Erythroblast (primary cell): ENCODE results near the gene CASP3.

Source experiments
- DNase-seq, 2 experiments: peaks; one replicate each; lab custom pipeline; 2025; lab: John Stamatoyannopoulos, UW
- GATA1 ChIP-seq: IDR thresholded peaks from 2 replicates; pipeline ENCODE4 v1.6.1; 2011; ENCODE audit warnings: low read depth, mild to moderate bottlenecking, control low read depth, low read length, moderate library complexity
- POLR2A ChIP-seq: IDR thresholded peaks from 2 replicates; pipeline ENCODE4 v1.6.1; 2011; ENCODE audit warnings: mild to moderate bottlenecking, low read length

Gene CASP3

DNA sequence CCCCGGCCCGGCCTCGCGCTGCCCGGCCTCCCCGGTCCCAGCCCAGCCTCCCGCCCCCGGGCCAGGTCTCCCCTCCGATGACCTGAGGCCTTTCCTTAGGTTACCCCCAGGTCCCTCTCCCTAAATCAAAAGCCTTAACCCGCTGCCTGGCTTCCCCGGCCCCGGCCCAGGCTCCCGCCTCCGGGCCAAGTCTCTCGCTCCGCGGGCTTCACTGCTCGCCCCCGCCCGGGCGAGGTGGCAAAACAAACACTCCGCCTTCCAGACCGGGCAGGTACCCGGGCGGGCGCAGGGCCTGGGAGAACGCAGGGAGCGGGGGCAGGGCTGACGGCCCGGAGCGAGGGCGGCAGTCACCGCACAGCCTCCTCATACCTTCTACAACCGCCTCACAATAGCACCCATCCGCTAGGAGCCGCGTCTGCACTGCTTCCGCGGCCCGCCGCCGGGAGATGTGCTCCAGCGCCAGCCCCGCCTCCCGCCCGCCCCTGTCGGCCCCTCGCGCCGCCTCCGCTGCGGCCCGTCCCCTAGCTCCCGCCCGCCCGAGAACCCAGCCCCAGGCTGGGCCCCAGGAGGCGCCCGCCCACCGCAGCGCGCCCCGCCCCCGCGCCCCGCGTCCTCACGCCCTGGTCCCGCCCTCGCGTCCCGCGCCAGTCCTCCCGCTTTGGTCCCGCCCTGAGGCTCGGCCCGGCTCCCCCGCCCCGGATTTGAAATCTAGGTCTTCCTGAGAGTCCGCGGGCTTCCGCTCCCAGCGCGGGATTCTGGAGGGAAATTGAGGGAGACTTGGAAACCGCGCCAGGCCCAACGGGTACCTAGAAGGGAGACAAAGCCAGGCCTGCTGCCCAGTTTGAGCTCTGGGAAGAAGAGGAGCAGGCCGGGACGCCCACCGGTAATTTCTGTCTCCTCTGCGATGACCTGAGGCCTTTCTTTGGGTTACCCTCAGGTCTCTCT, at the start of gene CASP3, which contains the start of gene PRIMPOL:
CASP3 (minus strand) TSS at position 422 of the 945 bp plus-strand sequence. CDS start 10,994 bp downstream, outside the sequence.
PRIMPOL (plus strand) TSS at position 713 of the 945 bp plus-strand sequence. CDS start 7,403 bp downstream, outside the sequence.
- peak; percentile 96 to 98 for DNase-seq
- TF ChIP-seq POLR2A (peak; percentile 72), GATA1 (no peak)

DNA sequence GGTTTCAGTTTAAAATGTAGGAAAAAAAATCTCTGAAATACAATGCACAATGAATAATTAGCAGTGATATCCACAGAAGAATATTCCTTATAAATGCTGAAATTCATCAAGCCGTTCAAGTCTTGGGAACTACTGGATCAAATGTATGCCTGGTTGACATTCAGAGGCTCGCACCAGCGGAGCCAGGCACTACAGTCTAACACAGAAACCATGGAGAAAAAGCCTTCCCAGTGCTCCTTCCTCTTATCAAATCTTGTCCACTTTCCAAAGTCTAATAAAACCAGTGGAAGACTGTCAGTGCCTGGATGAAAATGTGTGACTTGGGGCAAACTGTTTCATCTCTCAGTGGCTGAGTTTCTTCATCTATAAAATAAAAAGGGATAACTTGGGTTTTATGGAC, 48.7 kb upstream of the CASP3 start:
- no peak for DNase-seq
- no peak for TF ChIP-seq GATA1
- no peak for TF ChIP-seq POLR2A

DNA sequence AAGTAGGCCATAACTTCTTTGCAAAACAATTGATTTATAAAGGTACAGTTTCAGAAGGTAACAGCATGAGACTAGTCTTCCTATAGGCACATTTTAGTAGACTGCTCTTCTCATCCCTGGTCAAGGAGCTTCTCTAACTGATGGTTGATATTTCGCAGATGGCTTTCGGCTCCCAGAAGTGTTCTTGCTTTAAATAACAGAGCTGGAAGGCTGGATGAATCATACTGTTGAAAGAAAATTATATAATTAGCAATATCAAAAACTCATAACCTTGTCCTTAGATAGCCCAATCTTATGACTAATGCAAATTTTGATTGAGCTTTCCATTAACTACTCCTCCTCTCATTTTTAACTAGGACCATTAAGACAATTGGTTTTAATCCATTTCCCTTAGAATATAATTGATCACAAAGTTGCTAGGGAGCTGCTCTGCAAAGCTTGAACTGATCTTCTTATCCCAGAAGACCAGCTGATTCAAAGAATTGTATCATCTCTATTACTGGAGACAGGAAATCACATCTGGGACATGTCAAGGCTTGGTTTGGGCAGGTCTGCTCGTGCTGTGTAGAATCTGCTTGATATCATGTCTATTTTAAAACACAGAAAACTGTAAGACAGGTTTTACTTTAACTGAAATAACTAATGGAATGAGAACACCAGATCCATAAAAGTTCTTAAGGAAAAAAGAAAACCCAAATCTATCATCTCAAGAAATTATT, 46.1 kb upstream of the CASP3 start:
- no peak for DNase-seq
- TF ChIP-seq GATA1 (no peak), POLR2A (no peak)

DNA sequence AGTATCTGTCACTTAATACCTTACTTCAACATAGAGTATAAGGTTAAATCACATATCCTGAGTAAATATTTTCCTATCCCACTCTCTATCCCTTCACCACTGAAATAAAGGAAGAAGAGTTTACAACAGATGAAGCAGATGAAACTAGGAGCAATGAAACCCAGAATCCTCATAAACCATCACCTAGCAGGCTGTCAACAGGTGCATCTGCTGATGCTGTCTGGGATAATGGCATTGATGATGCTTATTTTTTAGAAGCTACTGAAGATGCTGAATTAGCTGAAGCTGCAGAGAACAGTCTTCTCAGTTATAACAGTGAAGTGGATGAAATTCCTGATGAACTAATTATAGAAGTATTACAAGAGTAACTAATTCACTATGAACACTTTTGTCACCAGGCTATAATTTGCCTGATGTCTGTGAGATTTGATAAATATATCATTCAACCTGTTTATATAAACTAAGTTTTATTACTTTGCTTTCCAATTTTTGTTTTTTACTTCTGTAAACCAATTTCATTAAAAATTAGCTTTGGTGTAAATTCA, 45.2 kb upstream of the CASP3 start:
- no peak for TF ChIP-seq GATA1
- no peak for TF ChIP-seq POLR2A
- DNase-seq = no peak

DNA sequence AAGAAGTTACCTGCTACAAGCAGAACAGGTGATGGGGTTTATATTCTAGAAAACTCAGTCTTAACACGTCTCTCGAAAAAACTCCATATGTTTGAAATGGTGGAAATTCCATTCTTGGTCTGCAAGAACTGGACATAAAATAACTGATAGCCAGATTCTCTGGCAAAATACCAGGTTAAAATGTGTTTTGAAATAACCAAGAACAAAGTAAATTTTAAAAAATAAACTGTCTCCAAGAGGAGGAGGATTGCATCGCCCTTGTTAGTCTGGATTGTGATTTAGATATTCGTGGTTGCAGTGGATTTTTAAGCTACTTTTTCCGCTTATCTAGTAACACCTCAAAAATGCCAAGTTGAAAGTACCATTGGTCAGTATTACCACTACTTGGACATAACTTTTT, 43.8 kb upstream of the CASP3 start:
- no peak for TF ChIP-seq POLR2A
- no peak for TF ChIP-seq GATA1
- no peak for DNase-seq

DNA sequence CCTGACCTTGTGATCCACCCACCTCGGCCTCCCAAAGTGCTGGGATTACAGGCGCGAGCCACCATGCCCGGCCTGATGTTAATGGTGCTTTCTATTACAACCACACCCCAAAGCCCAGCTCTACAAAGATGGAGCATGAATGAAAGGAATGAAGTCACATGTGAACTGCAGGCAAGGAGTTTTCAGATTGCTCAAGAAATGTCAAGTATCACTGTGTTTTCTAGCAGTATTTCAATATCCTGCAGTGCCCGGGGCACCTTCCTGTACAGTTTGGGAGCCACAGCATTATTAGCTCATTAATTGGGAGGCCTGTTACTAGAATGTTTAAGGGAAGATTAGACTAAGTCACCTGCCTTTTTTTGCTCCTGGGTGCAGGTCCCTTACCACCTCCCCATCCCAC, 40.4 kb upstream of the CASP3 start:
- no peak for TF ChIP-seq POLR2A
- no peak for TF ChIP-seq GATA1
- DNase-seq = no peak

DNA sequence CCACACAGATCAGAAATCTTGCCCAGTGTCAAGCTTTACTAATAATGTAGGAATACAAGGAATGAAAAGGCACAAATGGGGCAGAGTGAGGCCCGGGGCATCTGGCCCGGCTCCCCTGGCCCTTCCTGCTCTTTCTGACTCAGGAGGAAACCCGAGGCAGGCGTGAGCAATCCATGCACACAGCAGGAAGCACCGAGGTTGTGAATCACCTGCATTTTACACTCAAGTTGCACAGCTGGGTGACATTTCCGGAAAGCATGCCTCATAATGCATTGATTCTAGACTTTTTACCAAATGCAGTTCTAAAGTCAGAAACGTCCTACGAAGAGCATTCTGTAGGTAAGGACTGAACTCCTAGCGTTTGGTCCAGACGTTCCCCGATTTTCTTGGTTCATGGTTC, 39.2 kb upstream of the CASP3 start:
- TF ChIP-seq POLR2A (no peak), GATA1 (no peak)
- no peak for DNase-seq

DNA sequence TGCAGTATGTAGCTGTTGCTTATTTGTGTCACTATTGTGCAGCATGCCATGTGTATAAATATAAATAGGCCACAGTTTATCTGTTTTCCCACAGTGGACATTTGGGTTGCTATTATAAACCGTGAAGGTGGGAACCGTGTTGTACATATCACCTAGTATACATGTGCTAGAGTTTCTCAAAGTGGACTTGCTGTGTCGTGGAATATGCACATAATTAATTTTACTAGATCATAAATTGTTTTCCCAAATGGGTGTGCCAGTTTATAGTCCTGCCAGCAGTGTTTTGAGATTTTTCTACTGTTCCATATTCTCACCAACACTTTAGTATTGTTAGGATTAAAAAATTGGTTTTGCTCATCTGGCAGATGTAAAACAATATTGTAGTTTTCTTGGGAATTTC, 38.8 kb upstream of the CASP3 start:
- no peak for DNase-seq

DNA sequence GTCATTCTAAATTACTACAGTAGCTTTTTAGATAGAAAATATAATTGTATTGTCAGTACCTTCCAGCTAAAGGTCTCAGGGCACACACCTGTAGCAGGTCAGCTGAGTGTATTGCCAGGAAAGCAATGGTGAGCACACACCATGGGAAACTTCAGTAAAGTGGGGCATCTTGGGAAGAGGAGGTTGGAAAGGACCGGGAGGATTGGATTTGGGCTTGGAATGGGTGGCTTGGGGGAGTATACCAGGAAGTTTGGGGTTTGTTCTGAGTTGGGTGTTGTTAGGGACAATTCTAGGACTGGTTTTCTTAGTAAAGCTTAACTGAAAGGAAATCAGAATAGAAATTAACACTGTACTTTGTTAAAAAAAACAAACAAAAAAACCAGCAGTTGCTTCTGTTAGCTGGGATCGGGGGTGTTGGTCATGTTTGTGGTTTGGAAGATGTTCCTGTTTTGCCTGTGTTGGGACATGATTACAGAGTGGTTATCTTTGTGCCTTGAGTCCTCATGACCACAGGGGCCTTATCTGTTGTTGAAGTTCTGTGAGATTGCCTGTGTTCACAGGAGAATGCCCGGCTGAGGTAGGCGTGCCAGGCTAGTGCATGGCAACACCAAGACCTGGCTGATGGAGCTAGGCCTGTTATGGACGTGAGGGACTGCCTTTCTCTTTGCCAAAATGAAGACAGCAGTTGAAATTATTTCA, 35.4 kb upstream of the CASP3 start:
- peak; percentile 94 to 99 for DNase-seq
- TF ChIP-seq POLR2A (peak; percentile 73), GATA1 (peak; percentile 98)

More for the DNA sequence above, 38.8 kb upstream of the CASP3 start:
- TF ChIP-seq GATA1 = no peak

DNA sequence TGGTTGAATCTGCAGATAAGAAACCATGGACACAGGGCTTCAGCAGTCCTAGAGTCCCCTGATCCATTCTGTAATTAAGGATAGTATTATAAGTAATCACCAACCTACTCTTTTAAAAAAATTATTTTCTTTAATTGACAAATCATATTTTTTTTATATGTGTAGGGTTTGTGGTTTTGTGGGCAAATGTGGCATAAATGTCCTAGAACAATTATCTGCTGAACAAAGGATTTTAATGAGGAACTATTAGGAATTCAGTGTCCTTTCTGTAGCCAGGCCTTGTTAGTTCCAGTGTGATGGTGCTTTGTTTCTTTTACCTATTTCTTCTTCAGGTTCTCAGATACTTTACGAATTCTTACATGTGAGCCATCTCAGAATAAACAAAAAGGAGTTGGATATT, 32.7 kb upstream of the CASP3 start:
- TF ChIP-seq GATA1 (no peak), POLR2A (no peak)
- no peak for DNase-seq

DNA sequence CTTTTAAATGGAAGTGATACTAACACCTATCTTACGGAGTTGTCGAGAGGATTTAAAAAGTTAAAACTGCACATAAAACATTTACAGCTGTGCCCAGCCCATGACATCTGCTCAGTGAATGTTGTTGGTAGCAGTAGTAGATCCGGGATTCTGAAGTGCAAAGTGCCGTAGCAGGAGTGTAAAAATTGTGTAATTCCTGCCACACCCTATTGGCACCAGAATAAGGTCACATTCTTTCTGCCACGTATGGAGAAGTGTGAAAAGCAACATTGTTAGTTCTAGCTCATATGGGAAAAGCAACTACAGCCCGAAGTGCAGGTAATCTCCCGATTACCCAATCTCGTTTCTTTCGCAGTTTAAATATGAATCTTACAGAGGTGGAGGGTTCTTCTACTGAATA, 31.5 kb upstream of the CASP3 start:
- DNase-seq = no peak
- TF ChIP-seq GATA1 (no peak), POLR2A (no peak)

DNA sequence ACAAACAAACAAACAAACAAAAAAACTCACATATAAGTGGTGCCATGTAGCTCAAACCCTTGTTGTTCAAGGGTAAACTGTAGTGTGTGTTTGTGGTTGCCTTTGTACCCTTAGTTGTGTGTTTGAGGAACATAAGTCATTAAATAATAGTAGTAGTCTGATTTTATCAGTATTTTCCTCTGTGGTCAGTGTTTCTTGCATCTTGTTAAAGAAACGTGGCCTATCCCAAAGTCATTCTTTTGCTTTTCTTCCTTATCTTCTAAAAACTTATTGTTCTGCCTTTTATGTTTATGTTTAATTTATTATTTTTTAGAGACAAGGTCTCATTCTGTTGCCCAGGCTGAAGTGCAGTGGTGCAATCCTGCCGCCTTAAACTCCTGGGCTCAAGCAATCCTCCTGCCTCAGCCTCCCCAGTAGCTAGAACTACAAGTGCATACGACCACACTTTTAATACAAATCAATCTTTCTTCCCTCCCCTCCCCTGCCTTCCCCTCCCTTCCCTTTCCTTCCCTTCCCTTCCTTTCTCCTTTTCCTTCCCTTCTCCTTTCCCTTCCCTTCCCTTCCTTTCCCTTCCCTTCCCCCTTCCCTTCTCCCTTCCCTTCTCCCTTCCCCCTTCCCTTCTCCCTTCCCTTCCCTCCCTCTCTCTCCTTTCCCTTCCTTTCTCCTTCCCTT, 26.7 kb upstream of the CASP3 start:
- DNase-seq = peak in 1 of 2 experiments; percentile 23
- TF ChIP-seq POLR2A = no peak

DNA sequence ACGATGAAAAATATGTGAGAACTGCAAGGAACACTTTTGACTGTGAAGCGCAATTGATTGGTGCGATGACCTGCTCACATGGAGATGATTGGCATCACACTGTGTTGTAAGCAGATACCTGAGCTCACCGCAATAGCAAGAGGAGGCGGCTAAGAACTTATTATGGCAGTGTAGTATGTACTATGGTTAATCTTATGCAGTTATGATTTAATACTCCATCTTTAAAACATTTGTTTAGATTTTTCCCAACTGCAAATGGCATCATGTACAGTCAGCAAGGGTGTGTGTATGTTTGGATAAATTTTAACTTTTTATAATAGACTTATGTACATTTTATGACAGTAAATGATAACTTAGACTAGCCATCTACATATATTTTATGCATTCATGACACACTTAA, 25.8 kb upstream of the CASP3 start:
- TF ChIP-seq POLR2A (no peak), GATA1 (no peak)
- DNase-seq = no peak
